SW480 (cell line): ENCODE measurements around the gene EME2.

Source experiments
- DNase-seq: peaks from one replicate; pipeline ENCODE4 v3.0.0-alpha.2; 2016; ENCODE audit warnings: low spot score

The EME2 gene

GRCh38 chr16:1766701-1767100 lies 5.9 kb upstream of the EME2 start:
- no peak for DNase-seq

- no peak for DNase-seq
Measured at GRCh38 chr16:1767116-1767994, 5.3 kb upstream of the EME2 start.

GRCh38 chr16:1768061-1768766 lies 4.4 kb upstream of the EME2 start:
- no peak for DNase-seq

- no peak for DNase-seq
Measured at GRCh38 chr16:1768767-1769401, 3.7 kb upstream of the EME2 start.

DNA sequence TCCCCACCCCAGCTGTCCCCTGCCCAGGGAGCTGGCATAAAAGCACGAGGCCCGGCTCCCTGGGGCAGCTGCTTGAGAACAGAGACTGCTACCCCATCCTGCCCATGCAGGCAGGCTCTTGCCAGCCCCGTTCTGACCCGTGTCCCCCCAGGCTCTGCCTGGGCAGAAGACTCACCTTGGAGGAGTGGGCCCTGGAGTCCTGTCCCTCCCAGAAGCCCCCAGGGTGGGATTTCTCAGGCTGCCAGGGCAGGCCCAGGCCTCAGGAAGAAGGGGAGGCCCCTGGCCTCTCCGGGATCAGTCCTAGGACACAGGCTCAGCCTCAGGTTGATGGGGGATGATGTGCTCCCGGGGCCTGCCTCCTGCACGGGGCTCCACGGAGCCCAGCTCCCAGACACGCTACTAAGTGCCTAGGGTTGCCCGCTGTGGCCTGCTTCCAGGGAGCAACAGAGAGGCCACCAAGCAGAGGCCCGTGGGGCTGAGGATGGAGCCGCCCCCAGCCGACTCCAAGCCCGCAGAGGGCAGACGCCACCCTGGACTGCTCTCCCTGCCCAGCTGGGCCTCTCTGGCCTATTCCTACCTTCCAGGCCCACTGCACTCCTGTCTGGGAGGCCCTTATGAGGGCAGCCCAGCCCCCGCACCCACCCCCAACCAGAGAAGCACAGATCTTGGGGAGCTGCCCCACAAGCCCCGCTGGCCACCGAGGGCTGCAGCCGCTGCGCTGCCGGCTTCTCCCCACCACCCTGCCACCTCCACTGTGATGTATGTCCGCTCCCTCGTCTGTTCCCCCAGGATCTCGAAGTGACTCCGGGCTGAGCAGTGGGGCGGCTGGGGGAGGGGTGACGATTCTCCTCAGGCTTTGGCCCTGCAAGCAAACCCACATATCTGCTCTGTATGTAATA lies 3.0 kb upstream of the EME2 start:
- no peak for DNase-seq

DNA sequence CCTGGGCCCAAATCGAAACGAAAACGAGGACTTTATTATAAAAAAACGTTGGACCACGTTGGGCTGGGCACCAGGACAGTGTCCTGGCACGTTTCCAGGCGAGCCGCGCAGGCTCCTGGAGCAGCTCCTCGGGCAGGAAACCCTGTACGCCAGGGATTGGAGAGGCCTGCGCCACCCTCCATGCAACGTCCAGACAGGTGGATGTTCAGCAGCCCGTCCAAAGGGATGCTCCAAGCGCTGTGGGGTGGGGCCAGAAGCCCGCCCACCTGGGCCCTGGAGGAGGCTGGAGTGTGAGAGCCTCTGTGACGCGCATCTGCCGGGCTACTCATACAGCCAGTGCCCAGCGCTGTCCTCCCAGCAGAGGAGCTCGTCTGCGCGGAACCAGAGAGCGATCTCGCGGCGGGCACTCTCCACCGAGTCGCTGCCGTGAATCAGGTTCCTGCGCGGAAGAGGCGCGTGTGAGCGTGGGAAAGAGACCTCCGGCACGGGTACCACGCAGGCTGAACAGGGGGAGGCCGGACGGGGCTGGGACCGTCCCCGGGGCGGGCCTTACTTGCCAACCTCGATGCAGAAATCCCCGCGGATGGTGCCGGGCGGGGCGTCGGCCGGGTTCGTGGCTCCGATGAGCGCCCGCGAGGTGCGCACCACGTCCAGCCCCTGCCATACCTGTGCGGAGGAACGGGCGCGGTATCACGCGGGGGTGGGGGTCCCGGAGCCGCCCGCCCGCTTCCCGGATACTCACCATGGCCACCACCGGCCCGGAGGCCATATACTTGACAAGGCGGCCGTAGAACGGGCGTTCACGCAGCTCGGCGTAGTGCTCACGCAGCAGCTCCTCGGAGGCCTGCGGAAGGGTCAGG lies 2.1 kb upstream of the EME2 start:
- peak; percentile 52 for DNase-seq

GRCh38 chr16:1771188-1771863 lies 1.3 kb upstream of the EME2 start, which contains the start of gene NME3:
NME3 (minus strand) TSS chr16:1771543; CDS start chr16:1771534, 9 bp downstream.
- DNase-seq: peak; percentile 49

- peak; percentile 44 for DNase-seq
Measured at GRCh38 chr16:1771864-1772361, 697 bp upstream of the EME2 start.

GRCh38 chr16:1772908-1773702 lies 495 bp downstream of the EME2 start, which contains the start of gene MRPS34:
MRPS34 (minus strand) TSS chr16:1773134; CDS start chr16:1773119, 15 bp downstream.
- DNase-seq: peak; percentile 80

DNA sequence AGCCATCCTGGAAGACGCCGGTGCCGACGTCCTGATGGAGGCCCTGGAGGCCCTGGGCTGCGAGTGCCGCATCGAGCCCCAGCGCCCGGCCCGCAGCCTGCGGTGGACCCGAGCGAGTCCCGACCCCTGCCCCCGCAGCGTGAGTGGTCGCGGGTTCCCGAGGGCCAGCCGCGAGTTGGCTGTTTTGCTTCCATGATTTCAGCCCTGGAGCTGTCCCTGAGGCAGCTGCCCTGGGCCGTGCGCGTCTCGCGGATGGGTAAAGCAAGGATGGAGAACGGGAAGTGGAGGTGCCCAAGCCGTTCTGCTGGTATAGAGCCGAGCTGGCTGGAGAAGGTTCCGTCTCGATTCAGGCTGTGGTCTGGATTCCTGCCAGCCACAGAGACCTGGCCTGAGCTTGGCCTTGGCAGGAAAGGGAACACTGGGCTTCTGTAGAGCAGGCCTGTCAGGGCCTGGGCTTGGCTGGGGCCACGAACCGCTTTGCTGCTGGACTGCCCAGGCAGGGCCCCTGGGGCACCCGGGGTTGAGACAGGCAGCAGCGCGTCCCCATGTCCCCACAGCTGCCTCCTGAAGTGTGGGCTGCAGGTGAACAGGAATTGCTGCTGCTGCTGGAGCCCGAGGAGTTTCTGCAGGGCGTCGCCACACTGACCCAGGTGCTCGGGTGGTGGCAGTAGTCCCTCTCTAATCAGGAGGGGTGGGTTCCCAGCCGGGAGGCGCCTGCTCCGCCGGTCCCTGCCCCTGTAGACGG lies 1.3 kb downstream of the EME2 start:
- no peak for DNase-seq

- DNase-seq: no peak
Measured at GRCh38 chr16:1774448-1774780, 1.8 kb downstream of the EME2 start.

DNA sequence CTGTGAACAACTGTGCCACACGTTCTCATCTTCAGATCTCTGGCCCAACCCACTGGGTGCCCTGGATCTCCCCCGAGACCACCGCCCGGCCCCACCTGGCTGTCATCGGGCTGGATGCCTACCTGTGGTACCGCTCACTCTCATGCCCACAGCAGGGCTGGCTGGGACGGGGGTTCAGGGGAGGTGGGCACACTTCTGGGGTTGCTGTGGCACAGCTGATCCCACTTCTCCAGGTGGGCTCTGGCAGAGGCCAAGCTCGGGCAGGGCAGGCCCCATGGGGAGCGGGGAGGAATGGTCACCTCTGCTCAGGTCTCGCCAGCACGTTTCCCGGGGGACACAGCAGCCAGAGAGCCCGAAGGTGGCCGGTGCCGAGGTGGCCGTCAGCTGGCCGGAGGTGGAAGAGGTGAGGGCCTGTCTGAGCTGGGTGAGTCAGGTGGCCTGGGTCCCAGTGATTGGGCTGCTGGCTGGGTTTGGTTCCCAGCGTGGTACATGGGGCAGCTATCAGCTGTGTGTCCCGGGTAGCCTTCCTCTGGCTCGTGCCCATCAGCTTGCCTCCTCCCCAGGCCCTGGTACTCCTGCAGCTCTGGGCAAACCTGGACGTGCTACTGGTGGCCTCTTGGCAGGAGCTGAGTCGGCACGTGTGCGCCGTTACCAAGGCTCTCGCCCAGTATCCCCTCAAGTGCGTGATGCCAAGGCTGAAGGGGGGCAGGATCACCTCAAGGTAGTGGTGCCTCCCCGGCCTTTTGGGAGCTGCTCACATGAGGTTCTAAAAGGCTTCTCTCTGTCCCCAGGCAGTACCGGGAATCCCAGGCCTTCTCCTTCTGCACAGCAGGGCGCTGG lies 2.6 kb downstream of the EME2 start:
- no peak for DNase-seq

DNA sequence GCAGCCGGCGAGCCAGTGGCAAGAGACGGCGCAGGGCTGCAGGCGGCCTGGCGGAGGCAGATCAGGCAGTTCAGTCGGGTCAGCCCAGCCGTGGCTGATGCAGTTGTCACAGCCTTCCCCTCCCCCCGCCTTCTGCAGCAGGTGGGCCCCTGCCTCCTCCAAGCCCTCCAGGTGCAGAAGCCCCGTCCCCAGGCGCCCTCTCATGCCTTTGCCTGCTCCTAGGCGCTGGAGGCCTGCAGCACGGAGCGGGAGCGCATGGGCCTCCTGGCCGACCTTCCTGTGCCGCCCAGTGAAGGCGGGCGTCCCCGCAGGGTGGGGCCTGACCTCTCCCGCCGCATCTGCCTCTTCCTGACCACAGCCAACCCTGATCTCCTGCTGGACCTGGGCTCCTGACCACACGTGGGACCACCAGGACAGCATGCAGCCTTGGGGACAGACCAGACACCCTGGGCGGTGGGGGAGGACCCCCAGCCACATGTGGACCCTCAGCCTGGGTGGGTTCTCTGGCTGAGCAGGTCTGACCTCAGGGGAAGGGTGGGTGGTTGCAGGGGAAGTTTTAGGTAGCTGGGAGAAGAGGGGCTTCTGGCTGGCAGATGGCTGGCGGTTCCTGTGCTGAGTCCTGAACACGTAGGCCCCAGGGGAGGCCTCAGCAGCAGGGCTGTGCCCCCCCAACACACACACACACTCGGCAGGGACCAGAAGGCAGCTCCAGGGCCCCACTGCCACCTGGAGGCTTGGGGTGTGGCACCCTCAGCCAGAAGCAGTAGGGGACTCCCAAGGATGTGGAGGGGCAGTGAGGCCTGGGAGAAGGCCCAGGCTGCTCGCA lies 3.4 kb downstream of the EME2 start:
- no peak for DNase-seq

DNA sequence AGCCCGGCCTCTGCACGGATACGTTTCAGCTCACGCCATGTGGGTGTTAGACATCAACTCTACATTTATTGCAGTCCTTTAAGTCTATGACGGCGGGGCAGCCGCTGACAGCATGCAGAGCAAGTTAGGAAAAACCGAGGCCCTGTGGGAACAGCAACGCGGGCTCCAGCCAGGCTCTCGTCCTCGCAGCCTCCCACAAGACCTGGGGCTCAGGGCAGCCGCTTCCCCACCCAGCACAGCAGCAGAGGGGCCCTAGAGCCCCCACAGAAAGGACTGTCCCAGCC lies 4.0 kb downstream of the EME2 start:
- DNase-seq: no peak

- no peak for DNase-seq
Measured at GRCh38 chr16:1776991-1777374, 4.4 kb downstream of the EME2 start.

GRCh38 chr16:1777375-1778199 lies 5.0 kb downstream of the EME2 start:
- no peak for DNase-seq
